ENCODE measurements around the gene SLC9A9.

DNA sequence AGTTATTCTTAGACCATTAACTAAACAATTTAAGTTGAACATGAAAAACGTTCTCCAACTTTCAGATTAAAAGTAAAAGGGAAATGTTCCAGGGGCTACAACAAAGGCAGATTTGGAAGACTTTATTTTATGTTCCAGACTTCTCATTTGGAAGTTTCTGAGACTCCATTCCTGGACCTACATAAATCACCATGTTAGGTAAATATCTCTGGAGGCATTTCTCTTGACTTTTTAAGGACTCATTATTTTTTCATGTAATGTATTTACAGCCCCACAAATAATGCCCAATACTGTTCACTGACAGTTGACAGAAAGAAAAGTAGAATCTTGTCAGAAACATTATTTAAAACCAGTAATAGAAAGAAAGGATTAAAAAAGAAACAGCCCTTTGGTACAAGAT, 352.1 kb downstream of the SLC9A9 start:
- TF ChIP-seq CTCF (IDR thresholded peaks at IDR 0.05), result no peak
- TF ChIP-seq POLR2A (IDR thresholded peaks at IDR 0.05), result no peak

All from uterus (tissue), 2 donors.